ENCODE data around the gene CYP4B1.
"Not testable (repeated sequence)": the region's sequence is repeated elsewhere in the genome, so short reads cannot be mapped to it uniquely, and the experiment has no call there.

Gene CYP4B1

GRCh38 chr1:46798810-46799209, at the start of gene CYP4B1:
TSS of gene CYP4B1 (plus strand) at chr1:46799046. CDS start at chr1:46799082, 36 bp downstream.
- DNase-seq (ENCODE audit: low read depth in 4 of 4, low spot score in 1 of 4), result no peak

GRCh38 chr1:46749404-46749803, 49.4 kb upstream of the CYP4B1 start:
- no peak for DNase-seq (ENCODE audit: low read depth in 4 of 4, low spot score in 1 of 4)

- DNase-seq (ENCODE audit: low read depth in 4 of 4, low spot score in 1 of 4), result no peak
Measured at GRCh38 chr1:46749921-46750404, 48.9 kb upstream of the CYP4B1 start.

GRCh38 chr1:46753985-46754384, 44.9 kb upstream of the CYP4B1 start:
- DNase-seq (ENCODE audit: low read depth in 4 of 4, low spot score in 1 of 4), result no peak

GRCh38 chr1:46754707-46755106, 44.1 kb upstream of the CYP4B1 start:
- not testable (repeated sequence) for DNase-seq (ENCODE audit: low read depth in 4 of 4, low spot score in 1 of 4)

- DNase-seq (ENCODE audit: low read depth in 4 of 4, low spot score in 1 of 4), result no peak
Measured at GRCh38 chr1:46755121-46755520, 43.7 kb upstream of the CYP4B1 start.

- DNase-seq (ENCODE audit: low read depth in 4 of 4, low spot score in 1 of 4), result no peak
Measured at GRCh38 chr1:46757247-46757955, 41.4 kb upstream of the CYP4B1 start.

GRCh38 chr1:46757956-46758528, 40.8 kb upstream of the CYP4B1 start:
- no peak for DNase-seq (ENCODE audit: low read depth in 4 of 4, low spot score in 1 of 4)

- no peak for DNase-seq (ENCODE audit: low read depth in 4 of 4, low spot score in 1 of 4)
Measured at GRCh38 chr1:46760558-46761166, 38.2 kb upstream of the CYP4B1 start.

GRCh38 chr1:46761740-46762139, 37.1 kb upstream of the CYP4B1 start:
- DNase-seq (ENCODE audit: low read depth in 4 of 4, low spot score in 1 of 4), result no peak

GRCh38 chr1:46764402-46764801, 34.4 kb upstream of the CYP4B1 start:
- no peak for DNase-seq (ENCODE audit: low read depth in 4 of 4, low spot score in 1 of 4)

GRCh38 chr1:46767649-46768282, 31.1 kb upstream of the CYP4B1 start:
- no peak for DNase-seq (ENCODE audit: low read depth in 4 of 4, low spot score in 1 of 4)

- DNase-seq (ENCODE audit: low read depth in 4 of 4, low spot score in 1 of 4), result no peak
Measured at GRCh38 chr1:46768445-46768844, 30.4 kb upstream of the CYP4B1 start.

- DNase-seq (ENCODE audit: low read depth in 4 of 4, low spot score in 1 of 4), result no peak
Measured at GRCh38 chr1:46769028-46769740, 29.7 kb upstream of the CYP4B1 start.

- no peak for DNase-seq (ENCODE audit: low read depth in 4 of 4, low spot score in 1 of 4)
Measured at GRCh38 chr1:46770541-46770940, 28.3 kb upstream of the CYP4B1 start.

GRCh38 chr1:46772571-46772970, 26.3 kb upstream of the CYP4B1 start:
- no peak for DNase-seq (ENCODE audit: low read depth in 4 of 4, low spot score in 1 of 4)

- no peak for DNase-seq (ENCODE audit: low read depth in 4 of 4, low spot score in 1 of 4)
Measured at GRCh38 chr1:46774297-46774696, 24.5 kb upstream of the CYP4B1 start.

- not testable (repeated sequence) for DNase-seq (ENCODE audit: low read depth in 4 of 4, low spot score in 1 of 4)
Measured at GRCh38 chr1:46778456-46778855, 20.4 kb upstream of the CYP4B1 start.

GRCh38 chr1:46784666-46785065, 14.2 kb upstream of the CYP4B1 start:
- no peak for DNase-seq (ENCODE audit: low read depth in 4 of 4, low spot score in 1 of 4)

GRCh38 chr1:46788634-46789033, 10.2 kb upstream of the CYP4B1 start:
- not testable (repeated sequence) for DNase-seq (ENCODE audit: low read depth in 4 of 4, low spot score in 1 of 4)

- DNase-seq (ENCODE audit: low read depth in 4 of 4, low spot score in 1 of 4), result no peak
Measured at GRCh38 chr1:46790446-46791101, 8.3 kb upstream of the CYP4B1 start.

Measured in stimulated activated CD4-positive, alpha-beta T cell treated with anti-CD3 and anti-CD28 coated beads, Interleukin-1b, Interleukin-23, amount 100 ng/mL, for 24 hours (primary cell).